GM13976 (cell line): ENCODE results near the gene DHX15.

Source experiments
- DNase-seq: peaks from one replicate; pipeline ENCODE4 v3.0.0; 2012; ENCODE audit warnings: low spot score
- in situ Hi-C: fragments of 300-500 bp; cut with MboI; formaldehyde crosslinking; loops from one replicate; pipeline ENCODE4 v1.12.0; 2022; ENCODE audit warnings: low sequenced_read_pairs, mixed read lengths, inconsistent platforms; ENCODE audit not compliant: unreplicated experiment
- TF ChIP-seq, protein P1 (sequence below): IDR thresholded peaks from 2 replicates; pipeline ENCODE4 v1.5.1; 2012; ENCODE audit warnings: borderline replicate concordance, mild to moderate bottlenecking; ENCODE audit not compliant: insufficient read depth; ENCODE audit errors: extremely low read depth, missing control alignments, control extremely low read depth

DHX15 gene

DNA sequence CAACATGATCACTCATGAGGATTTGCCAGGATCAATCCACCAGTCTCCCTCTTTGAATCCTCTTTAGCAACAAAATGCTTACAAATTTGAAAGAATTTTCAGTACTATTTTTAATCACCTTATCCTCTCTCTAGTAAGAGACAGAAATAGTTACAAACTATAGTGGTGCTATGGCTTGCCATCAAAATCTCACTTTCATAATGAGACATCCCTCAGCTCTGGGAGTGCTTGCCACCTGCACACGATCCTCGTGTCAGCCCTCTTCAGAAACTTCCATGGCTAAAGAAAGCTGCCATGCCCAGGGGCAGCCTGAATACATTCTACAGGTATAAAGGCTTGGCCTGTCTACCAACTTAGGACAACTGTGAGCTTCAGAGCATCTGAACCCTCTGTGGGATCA, 5.1 kb upstream of the DHX15 start:
- in situ Hi-C loops = no loop called here

DNA sequence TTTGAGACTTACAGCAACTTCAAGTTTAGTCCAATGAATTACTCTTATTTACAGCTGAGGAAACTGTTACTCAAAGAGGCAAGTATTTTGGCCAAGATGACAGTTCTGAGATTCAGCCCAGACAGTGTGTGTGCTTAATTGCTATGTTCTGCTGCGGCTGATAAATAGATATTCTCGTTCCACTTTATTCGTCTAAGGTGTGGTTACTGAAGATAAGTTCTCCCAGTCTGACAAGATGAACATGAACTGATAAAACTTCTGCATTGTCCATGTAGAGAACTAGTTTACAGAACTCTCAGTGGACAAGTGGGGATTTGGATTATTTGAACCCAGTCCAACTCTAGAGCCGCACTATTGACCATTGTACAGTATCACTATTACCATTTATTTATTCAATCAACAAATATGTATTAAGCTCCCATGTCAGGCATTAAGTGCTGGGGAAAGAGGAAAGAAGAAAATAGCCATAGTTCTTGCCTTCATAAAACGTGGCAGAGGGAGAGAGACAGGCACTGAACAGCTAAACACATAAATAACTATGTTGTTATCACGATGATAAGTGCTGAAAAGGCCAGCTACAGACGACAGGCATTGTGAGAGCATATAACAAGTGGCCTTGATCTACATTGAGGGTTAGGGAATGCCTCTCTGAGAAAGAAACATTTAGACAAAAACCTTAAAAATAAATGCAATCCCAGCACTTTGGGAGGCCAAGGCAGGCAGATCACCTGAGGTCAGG, 4.0 kb upstream of the DHX15 start:
- no peak for DNase-seq
- in situ Hi-C loops = no loop called here
- TF ChIP-seq, protein P1, sequence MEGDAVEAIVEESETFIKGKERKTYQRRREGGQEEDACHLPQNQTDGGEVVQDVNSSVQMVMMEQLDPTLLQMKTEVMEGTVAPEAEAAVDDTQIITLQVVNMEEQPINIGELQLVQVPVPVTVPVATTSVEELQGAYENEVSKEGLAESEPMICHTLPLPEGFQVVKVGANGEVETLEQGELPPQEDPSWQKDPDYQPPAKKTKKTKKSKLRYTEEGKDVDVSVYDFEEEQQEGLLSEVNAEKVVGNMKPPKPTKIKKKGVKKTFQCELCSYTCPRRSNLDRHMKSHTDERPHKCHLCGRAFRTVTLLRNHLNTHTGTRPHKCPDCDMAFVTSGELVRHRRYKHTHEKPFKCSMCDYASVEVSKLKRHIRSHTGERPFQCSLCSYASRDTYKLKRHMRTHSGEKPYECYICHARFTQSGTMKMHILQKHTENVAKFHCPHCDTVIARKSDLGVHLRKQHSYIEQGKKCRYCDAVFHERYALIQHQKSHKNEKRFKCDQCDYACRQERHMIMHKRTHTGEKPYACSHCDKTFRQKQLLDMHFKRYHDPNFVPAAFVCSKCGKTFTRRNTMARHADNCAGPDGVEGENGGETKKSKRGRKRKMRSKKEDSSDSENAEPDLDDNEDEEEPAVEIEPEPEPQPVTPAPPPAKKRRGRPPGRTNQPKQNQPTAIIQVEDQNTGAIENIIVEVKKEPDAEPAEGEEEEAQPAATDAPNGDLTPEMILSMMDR = no peak

More for the DNA sequence above, 5.1 kb upstream of the DHX15 start:
- DNase-seq = no peak
- TF ChIP-seq, protein P1 = no peak

DNA sequence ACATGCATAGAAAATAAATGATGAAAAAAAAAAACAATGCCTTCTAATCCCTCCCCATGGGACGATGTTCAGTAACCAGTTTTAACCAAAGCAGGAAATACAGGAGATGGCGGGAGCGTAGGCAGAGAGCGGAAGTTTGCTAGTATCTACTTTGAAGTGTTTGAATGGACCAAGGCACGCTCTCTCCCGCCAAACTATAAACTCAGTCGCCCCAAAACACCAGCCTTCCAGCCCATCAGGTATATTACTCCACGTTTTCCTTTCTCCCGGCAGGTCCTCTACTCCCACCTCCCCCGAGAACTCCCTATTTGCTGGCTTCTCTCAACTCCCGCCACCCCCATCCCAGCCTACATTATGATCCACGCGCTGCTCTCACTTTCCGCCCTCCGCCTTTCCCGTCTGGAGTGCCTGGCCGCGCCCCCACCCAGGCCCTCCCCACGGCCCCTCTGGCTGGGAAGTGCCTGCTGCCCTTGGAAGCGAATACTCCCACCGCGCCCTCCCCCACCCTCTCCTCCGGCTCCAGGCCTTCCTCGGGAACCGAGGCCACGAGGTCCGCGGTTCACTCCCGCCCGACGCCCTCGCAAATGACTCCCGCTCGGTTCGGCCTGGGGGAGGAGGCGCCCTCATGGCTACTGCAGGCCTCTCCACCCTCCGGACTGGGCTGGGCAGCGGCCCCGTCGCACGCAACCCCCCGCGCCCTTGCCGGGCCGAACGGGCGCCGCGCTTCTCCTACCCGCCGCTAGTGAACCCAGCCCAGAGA, 723 bp downstream of the DHX15 start:
- TF ChIP-seq, protein P1 = no peak
- peak; percentile 69 for DNase-seq
- in situ Hi-C loops = no loop called here

DNA sequence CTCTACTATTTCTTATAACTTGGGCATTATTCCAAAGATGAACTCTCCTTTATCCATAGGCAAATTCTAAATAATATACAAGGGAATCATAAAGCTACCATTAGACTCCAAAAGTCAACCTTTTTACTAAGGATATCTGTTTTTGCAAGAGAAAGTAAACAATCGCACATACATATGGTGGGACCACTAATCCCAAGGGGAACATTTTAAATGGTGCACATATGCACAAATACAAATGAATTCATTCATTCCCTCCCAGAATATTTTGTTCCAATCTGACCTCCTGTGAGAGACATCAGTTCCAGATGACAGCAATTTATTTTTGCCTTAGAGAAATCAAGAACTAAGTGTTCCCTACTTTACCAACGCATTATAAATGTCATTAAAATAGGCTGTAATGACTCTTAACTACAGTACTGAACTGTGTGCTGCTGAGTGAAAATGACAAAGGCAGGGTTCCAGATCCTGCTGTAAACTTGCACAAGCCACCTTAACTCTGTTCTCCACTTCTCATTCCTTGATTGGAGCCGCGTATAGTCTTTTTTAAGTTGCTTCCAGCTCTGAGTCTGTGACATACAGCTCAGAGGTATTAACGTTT, 2.0 kb downstream of the DHX15 start:
- TF ChIP-seq, protein P1 = no peak
- DNase-seq = no peak
- in situ Hi-C loops = no loop called here

DNA sequence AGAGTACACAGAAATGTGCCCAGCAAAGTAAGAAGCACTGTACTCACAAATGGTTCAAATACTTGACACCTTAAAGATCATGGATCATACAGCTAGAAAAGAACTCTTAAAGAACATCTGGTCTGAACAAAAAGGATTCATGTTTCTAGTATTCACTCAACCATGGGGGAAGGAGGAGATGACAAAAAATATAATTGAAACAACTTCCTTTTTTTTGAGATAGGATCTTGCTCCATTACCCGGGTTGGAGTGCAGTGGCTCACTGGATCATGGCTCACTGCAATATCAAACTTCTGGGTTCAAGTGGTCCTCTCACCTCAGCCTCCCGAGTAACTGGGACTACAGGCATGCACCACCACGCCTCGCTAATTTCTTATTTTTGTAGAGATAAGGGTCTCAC, 6.0 kb downstream of the DHX15 start:
- TF ChIP-seq, protein P1 = no peak
- no peak for DNase-seq
- in situ Hi-C loops = no loop called here

DNA sequence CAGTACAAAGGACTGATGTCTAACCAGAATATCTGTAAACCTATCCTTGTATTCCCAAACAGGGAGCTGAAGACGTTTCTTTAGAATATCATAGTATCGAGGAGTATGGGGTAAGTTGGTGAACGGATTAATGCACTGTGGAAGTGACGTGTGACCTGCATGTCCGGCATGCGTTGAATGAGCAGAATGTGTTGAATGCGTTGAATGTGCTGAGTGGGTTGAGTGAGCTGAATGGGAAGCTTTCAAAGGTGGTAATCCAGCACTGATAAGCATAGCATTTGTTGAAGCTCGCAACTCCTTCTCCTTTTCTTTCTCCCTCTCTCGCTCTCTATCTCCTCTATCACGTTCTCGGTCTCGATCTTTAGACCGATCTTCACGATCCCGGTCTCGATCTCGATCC, 8.1 kb downstream of the DHX15 start:
- in situ Hi-C loops = no loop called here
- TF ChIP-seq, protein P1 = no peak
- no peak for DNase-seq
